Loucy (cell line): ENCODE results near the gene VAV2.

Source experiments
- CTCF ChIP-seq: fragments of 200-600 bp; sonication (generic); conservative IDR thresholded peaks from 2 replicates; pipeline ENCODE4 v1.5.1; 2014; ENCODE audit warnings: mild to moderate bottlenecking, antibody characterized with exemption, low read length
- EZH2phosphoT487 ChIP-seq: fragments of 200-600 bp; IDR thresholded peaks from 2 replicates; pipeline ENCODE4 v1.6.1; 2018; ENCODE audit warnings: antibody characterized with exemption, mild to moderate bottlenecking, moderate library complexity, borderline replicate concordance

GRCh38 chr9:133735415-133735775, 256.7 kb downstream of the VAV2 start:
- TF ChIP-seq CTCF (no peak), EZH2phosphoT487 (no peak)
